K562 (cell line): Measurements from ENCODE around the gene BNIPL. TPM values are rescaled to one million over a fixed set of nuclear protein-coding genes. Genes with fewer than 3 reads are reported as not detected.

ENCODE experiments used
- BRD4 ChIP-seq: fragments of 200-600 bp; sonication (generic); IDR thresholded peaks from 2 replicates; pipeline ENCODE4 v1.6.1; 2017; ENCODE audit warnings: inconsistent platforms
- GABPB2 ChIP-seq: fragments of 250-450 bp; sonication (Bioruptor Pico); conservative IDR thresholded peaks from 2 replicates; pipeline ENCODE4 v1.5.1; 2021; ENCODE audit warnings: mild to moderate bottlenecking
- HNRNPL ChIP-seq: fragments of 200-400 bp; formaldehyde crosslinking; IDR thresholded peaks from 2 replicates; pipeline ENCODE4 v1.6.1; 2017; ENCODE audit warnings: low read depth, mild to moderate bottlenecking, low read length
- POLR2B ChIP-seq: fragments of 450-650 bp; IDR thresholded peaks from 2 replicates; pipeline ENCODE4 v1.6.1; 2018; ENCODE audit warnings: low read depth; ENCODE audit not compliant: partially characterized antibody
- ZNF143 ChIP-seq: sonication (generic); formaldehyde crosslinking; IDR thresholded peaks from 2 replicates; pipeline ENCODE4 v1.9.0; 2022; ENCODE audit warnings: mild to moderate bottlenecking, missing genetic modification reagents
- ZNF695 ChIP-seq: fragments of 450-650 bp; formaldehyde crosslinking; IDR thresholded peaks from 2 replicates; pipeline ENCODE4 v1.4.0; 2020; ENCODE audit warnings: mild to moderate bottlenecking, moderate library complexity
- ZNF76 ChIP-seq: fragments of 250-450 bp; sonication (Bioruptor Pico); IDR thresholded peaks from 2 replicates; pipeline ENCODE4 v1.4.0; 2020; ENCODE audit warnings: mild to moderate bottlenecking, moderate library complexity, borderline replicate concordance
- ZSCAN29 ChIP-seq: fragments of 450-650 bp; IDR thresholded peaks from 2 replicates; pipeline ENCODE4 v1.6.1; 2017
- polyA plus RNA-seq, 8 experiments: library from polyadenylated mRNA; depleted of rRNA in 4 of 8; stranded (reverse) in 5 of 8; unstranded in 3 of 8; fragments of >200 nt; fragmentation: Nextera tagmentation in 2 of 8; fragmentation: Illumina TruSeq in 1 of 8; extraction: Ambion mirVana in 2 of 8; extraction: Trizol in 1 of 8; gene quantifications; 2 replicates each; pipeline versions ENCODE4 v1.2.1 to v1.2.3, GENCODE V29; 2011 to 2014; ENCODE audit warnings: inconsistent platforms in 1 of 8, missing spikeins in 1 of 8
- total RNA-seq, 7 experiments: library from RNA; depleted of rRNA in 6 of 7; stranded (reverse); fragments of >200 nt in 6 of 7; fragmentation: Illumina TruSeq in 2 of 7; extraction: Trizol in 2 of 7; gene quantifications; 2 replicates each; pipeline versions ENCODE4 v1.2.1 to v1.2.3, GENCODE V29; 2011 to 2021; ENCODE audit warnings: low replicate concordance in 1 of 7
- TF ChIP-seq, protein P1 (sequence below): fragments of 250-450 bp; sonication (Bioruptor Pico); IDR thresholded peaks from 2 replicates; pipeline ENCODE4 v1.4.0; 2020; ENCODE audit warnings: mild to moderate bottlenecking, moderate library complexity, borderline replicate concordance
- TF ChIP-seq, protein P2 (sequence below): fragments of 450-650 bp; formaldehyde crosslinking; IDR thresholded peaks from 2 replicates; pipeline ENCODE4 v1.4.0; 2022; ENCODE audit warnings: mild to moderate bottlenecking, moderate library complexity
- TF ChIP-seq, protein P3 (sequence below): fragments of 250-450 bp; sonication (Bioruptor Pico); IDR thresholded peaks from 2 replicates; pipeline ENCODE4 v1.8.0; 2022; ENCODE audit warnings: moderate library complexity, mild to moderate bottlenecking, inconsistent platforms
- TF ChIP-seq, protein P4 (sequence below): sonication (generic); formaldehyde crosslinking; IDR thresholded peaks from 2 replicates; pipeline ENCODE4 v1.8.1; 2023; ENCODE audit warnings: mild to moderate bottlenecking, missing genetic modification reagents
- TF ChIP-seq, protein P5 (sequence below): fragments of 250-450 bp; sonication (Bioruptor Pico); IDR thresholded peaks from 2 replicates; pipeline ENCODE4 v1.8.0; 2022; ENCODE audit warnings: inconsistent platforms
- TF ChIP-seq, protein P6 (sequence below): fragments of 200-800 bp; sonication (Bioruptor generic); IDR thresholded peaks from 2 replicates; pipeline ENCODE4 v1.6.1; 2016; ENCODE audit warnings: missing genetic modification characterization, missing compliant biosample characterization

Gene BNIPL
- total and polyA plus RNA-seq, 9 of the 15 experiments (the other 6 are each of a cell fraction or from before 2014, with no cell fraction given): 0.08 to 1.4 (median 0.68) TPM

DNA sequence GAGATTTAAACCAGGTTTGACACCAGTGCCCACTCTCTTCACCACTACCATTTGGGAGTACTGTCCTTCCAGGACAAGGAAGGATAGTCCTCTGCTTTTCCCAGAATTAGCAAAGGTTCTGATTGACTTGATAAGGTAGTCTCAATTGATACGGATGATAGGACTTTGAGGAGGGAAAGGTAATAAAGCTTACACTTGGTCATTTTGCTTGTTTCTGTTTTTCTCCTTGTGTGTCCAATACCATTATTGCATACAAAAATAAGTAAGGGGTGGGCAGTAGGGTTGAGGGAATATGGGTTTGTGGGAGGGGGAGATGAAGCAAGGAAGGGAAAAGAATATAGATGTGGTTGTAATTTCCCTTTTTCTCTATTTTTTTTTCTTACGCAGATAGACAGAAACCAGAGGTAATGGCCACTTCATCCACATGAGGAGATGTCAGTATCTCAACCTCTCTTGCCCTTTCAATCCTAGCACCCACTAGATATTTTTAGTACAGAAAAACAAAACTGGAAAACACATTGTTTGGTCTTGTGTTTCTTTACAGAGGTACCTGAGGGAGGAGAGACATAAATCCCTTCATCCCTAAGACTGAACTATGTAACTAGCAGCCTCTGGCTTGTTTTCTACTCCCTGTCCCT, 13.8 kb downstream of the BNIPL start (continued):
- TF ChIP-seq, protein P1, sequence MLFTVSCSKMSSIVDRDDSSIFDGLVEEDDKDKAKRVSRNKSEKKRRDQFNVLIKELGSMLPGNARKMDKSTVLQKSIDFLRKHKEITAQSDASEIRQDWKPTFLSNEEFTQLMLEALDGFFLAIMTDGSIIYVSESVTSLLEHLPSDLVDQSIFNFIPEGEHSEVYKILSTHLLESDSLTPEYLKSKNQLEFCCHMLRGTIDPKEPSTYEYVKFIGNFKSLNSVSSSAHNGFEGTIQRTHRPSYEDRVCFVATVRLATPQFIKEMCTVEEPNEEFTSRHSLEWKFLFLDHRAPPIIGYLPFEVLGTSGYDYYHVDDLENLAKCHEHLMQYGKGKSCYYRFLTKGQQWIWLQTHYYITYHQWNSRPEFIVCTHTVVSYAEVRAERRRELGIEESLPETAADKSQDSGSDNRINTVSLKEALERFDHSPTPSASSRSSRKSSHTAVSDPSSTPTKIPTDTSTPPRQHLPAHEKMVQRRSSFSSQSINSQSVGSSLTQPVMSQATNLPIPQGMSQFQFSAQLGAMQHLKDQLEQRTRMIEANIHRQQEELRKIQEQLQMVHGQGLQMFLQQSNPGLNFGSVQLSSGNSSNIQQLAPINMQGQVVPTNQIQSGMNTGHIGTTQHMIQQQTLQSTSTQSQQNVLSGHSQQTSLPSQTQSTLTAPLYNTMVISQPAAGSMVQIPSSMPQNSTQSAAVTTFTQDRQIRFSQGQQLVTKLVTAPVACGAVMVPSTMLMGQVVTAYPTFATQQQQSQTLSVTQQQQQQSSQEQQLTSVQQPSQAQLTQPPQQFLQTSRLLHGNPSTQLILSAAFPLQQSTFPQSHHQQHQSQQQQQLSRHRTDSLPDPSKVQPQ (CRISPR knock-in tag): no peak
- TF ChIP-seq ZNF76 (CRISPR knock-in tag) (no peak), BRD4 (no peak), POLR2B (no peak), ZNF143 (CRISPR knock-in tag) (no peak), HNRNPL (no peak), ZNF695 (CRISPR knock-in tag) (no peak), GABPB2 (CRISPR knock-in tag) (no peak), ZSCAN29 (no peak)
- TF ChIP-seq, protein P2, sequence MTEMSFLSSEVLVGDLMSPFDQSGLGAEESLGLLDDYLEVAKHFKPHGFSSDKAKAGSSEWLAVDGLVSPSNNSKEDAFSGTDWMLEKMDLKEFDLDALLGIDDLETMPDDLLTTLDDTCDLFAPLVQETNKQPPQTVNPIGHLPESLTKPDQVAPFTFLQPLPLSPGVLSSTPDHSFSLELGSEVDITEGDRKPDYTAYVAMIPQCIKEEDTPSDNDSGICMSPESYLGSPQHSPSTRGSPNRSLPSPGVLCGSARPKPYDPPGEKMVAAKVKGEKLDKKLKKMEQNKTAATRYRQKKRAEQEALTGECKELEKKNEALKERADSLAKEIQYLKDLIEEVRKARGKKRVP (CRISPR knock-in tag): no peak
- TF ChIP-seq, protein P3, sequence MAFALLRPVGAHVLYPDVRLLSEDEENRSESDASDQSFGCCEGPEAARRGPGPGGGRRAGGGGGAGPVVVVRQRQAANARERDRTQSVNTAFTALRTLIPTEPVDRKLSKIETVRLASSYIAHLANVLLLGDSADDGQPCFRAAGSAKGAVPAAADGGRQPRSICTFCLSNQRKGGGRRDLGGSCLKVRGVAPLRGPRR: no peak
- TF ChIP-seq, protein P4, sequence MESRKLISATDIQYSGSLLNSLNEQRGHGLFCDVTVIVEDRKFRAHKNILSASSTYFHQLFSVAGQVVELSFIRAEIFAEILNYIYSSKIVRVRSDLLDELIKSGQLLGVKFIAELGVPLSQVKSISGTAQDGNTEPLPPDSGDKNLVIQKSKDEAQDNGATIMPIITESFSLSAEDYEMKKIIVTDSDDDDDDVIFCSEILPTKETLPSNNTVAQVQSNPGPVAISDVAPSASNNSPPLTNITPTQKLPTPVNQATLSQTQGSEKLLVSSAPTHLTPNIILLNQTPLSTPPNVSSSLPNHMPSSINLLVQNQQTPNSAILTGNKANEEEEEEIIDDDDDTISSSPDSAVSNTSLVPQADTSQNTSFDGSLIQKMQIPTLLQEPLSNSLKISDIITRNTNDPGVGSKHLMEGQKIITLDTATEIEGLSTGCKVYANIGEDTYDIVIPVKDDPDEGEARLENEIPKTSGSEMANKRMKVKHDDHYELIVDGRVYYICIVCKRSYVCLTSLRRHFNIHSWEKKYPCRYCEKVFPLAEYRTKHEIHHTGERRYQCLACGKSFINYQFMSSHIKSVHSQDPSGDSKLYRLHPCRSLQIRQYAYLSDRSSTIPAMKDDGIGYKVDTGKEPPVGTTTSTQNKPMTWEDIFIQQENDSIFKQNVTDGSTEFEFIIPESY (CRISPR knock-in tag): no peak
- TF ChIP-seq, protein P5, sequence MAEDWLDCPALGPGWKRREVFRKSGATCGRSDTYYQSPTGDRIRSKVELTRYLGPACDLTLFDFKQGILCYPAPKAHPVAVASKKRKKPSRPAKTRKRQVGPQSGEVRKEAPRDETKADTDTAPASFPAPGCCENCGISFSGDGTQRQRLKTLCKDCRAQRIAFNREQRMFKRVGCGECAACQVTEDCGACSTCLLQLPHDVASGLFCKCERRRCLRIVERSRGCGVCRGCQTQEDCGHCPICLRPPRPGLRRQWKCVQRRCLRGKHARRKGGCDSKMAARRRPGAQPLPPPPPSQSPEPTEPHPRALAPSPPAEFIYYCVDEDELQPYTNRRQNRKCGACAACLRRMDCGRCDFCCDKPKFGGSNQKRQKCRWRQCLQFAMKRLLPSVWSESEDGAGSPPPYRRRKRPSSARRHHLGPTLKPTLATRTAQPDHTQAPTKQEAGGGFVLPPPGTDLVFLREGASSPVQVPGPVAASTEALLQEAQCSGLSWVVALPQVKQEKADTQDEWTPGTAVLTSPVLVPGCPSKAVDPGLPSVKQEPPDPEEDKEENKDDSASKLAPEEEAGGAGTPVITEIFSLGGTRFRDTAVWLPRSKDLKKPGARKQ: no peak
- TF ChIP-seq, protein P6, sequence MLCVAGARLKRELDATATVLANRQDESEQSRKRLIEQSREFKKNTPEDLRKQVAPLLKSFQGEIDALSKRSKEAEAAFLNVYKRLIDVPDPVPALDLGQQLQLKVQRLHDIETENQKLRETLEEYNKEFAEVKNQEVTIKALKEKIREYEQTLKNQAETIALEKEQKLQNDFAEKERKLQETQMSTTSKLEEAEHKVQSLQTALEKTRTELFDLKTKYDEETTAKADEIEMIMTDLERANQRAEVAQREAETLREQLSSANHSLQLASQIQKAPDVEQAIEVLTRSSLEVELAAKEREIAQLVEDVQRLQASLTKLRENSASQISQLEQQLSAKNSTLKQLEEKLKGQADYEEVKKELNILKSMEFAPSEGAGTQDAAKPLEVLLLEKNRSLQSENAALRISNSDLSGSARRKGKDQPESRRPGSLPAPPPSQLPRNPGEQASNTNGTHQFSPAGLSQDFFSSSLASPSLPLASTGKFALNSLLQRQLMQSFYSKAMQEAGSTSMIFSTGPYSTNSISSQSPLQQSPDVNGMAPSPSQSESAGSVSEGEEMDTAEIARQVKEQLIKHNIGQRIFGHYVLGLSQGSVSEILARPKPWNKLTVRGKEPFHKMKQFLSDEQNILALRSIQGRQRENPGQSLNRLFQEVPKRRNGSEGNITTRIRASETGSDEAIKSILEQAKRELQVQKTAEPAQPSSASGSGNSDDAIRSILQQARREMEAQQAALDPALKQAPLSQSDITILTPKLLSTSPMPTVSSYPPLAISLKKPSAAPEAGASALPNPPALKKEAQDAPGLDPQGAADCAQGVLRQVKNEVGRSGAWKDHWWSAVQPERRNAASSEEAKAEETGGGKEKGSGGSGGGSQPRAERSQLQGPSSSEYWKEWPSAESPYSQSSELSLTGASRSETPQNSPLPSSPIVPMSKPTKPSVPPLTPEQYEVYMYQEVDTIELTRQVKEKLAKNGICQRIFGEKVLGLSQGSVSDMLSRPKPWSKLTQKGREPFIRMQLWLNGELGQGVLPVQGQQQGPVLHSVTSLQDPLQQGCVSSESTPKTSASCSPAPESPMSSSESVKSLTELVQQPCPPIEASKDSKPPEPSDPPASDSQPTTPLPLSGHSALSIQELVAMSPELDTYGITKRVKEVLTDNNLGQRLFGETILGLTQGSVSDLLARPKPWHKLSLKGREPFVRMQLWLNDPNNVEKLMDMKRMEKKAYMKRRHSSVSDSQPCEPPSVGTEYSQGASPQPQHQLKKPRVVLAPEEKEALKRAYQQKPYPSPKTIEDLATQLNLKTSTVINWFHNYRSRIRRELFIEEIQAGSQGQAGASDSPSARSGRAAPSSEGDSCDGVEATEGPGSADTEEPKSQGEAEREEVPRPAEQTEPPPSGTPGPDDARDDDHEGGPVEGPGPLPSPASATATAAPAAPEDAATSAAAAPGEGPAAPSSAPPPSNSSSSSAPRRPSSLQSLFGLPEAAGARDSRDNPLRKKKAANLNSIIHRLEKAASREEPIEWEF (CRISPR knock-in tag): no peak
